ENCODE data around the gene ZSCAN4.

Gene ZSCAN4

GRCh38 chr19:57637379-57637778 is 31.4 kb upstream of the ZSCAN4 start:
- no peak for TF ChIP-seq CTCF (IDR thresholded peaks at IDR 0.05; ENCODE audit: low read depth, low read length, missing control alignments)
- no peak for DNase-seq
- Histone ChIP-seq H3K36me3 (replicated peaks) (peaks cover 41% of the 10 kb centered on the region), H3K27ac (no peak overlapping the region), H3K4me3 (ENCODE audit: low read depth, low read length) (no peak overlapping the region), H3K27me3 (replicated peaks) (no peaks in the 10 kb centered on the region)
- in situ Hi-C loops (cut with HindIII; ENCODE audit: low pct_ligation_motif_present, low sequenced_read_pairs) = no loop called here

GRCh38 chr19:57641715-57642234 is 27.0 kb upstream of the ZSCAN4 start:
- Histone ChIP-seq H3K27me3 (replicated peaks) (no peaks in the 10 kb centered on the region), H3K36me3 (replicated peaks) (peaks cover 31% of the 10 kb centered on the region), H3K27ac (no peak overlapping the region), H3K4me3 (ENCODE audit: low read depth, low read length) (no peak overlapping the region)
- no peak for DNase-seq
- no peak for TF ChIP-seq CTCF (IDR thresholded peaks at IDR 0.05; ENCODE audit: low read depth, low read length, missing control alignments)
- in situ Hi-C loops (cut with HindIII; ENCODE audit: low pct_ligation_motif_present, low sequenced_read_pairs) = no loop called here

GRCh38 chr19:57642396-57643046 is 26.2 kb upstream of the ZSCAN4 start:
- in situ Hi-C loops (cut with HindIII; ENCODE audit: low pct_ligation_motif_present, low sequenced_read_pairs) = no loop called here
- no peak for TF ChIP-seq CTCF (IDR thresholded peaks at IDR 0.05; ENCODE audit: low read depth, low read length, missing control alignments)
- Histone ChIP-seq H3K27ac (no peak overlapping the region), H3K4me3 (ENCODE audit: low read depth, low read length) (no peak overlapping the region), H3K27me3 (replicated peaks) (no peaks in the 10 kb centered on the region), H3K36me3 (replicated peaks) (peaks cover 31% of the 10 kb centered on the region)
- no peak for DNase-seq

- H3K27ac ChIP-seq = no peak overlapping the region
- no peak overlapping the region for H3K4me3 ChIP-seq (ENCODE audit: low read depth, low read length)
- no peak for DNase-seq
- no peaks in the 10 kb centered on the region for H3K27me3 ChIP-seq (replicated peaks)
- in situ Hi-C loops (cut with HindIII; ENCODE audit: low pct_ligation_motif_present, low sequenced_read_pairs) = no loop called here
- peaks cover 31% of the 10 kb centered on the region for H3K36me3 ChIP-seq (replicated peaks)
- TF ChIP-seq CTCF (IDR thresholded peaks at IDR 0.05; ENCODE audit: low read depth, low read length, missing control alignments) = no peak
Observed at GRCh38 chr19:57643734-57644133, 25.0 kb upstream of the ZSCAN4 start.

- no peak for TF ChIP-seq CTCF (IDR thresholded peaks at IDR 0.05; ENCODE audit: low read depth, low read length, missing control alignments)
- Histone ChIP-seq H3K4me3 (ENCODE audit: low read depth, low read length) (no peak overlapping the region), H3K36me3 (replicated peaks) (no peaks in the 10 kb centered on the region), H3K27me3 (replicated peaks) (no peaks in the 10 kb centered on the region), H3K27ac (no peak overlapping the region)
- DNase-seq = no peak
- in situ Hi-C loops (cut with HindIII; ENCODE audit: low pct_ligation_motif_present, low sequenced_read_pairs) = no loop called here
Observed at GRCh38 chr19:57648331-57649003, 20.3 kb upstream of the ZSCAN4 start.

Measured in brain microvascular endothelial cell (primary cell).